ENCODE results near the gene SLC47A1.
"Not testable (repeated sequence)": the region's sequence is repeated elsewhere in the genome, so short reads cannot be mapped to it uniquely, and the experiment has no call there.

SLC47A1 gene, protein sequence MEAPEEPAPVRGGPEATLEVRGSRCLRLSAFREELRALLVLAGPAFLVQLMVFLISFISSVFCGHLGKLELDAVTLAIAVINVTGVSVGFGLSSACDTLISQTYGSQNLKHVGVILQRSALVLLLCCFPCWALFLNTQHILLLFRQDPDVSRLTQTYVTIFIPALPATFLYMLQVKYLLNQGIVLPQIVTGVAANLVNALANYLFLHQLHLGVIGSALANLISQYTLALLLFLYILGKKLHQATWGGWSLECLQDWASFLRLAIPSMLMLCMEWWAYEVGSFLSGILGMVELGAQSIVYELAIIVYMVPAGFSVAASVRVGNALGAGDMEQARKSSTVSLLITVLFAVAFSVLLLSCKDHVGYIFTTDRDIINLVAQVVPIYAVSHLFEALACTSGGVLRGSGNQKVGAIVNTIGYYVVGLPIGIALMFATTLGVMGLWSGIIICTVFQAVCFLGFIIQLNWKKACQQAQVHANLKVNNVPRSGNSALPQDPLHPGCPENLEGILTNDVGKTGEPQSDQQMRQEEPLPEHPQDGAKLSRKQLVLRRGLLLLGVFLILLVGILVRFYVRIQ

DNA sequence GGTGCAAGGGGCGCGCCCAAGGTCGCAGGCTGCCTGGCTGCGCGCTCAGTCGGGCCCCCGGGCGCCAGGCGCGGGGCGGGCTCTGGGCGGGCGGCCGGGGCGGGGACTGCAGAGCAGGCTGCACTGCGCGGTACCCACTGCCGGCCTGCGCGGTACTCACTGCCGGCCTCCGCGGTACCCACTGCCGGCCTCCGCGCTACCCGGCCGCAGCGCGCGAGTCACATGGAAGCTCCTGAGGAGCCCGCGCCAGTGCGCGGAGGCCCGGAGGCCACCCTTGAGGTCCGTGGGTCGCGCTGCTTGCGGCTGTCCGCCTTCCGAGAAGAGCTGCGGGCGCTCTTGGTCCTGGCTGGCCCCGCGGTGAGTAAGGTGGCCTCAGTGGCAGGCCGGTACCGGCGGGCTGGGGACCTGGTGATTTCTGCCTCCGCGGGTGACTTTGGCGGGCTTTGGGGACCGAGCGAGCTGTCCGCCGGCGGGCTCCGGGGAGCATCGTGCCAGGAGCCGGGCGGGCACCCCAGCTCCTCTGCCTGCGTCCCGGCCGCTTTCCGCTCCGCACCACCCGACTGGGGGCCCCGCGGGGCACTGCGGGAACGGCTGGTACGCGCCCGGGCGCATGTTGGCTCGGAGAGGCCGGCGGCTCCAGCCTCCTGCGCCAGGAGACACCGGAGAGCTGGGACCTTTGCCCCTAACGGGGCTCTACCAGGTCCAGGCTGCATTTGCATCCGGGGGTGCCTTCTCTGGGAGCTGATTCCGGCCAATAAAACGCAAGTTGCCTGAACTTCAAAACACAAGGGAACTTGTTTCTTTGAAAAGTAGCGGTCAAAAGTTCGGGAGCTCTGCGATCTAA is at the start of gene SLC47A1:
TSS of gene SLC47A1 (plus strand) at position 137 of the 844 bp plus-strand sequence. CDS start at position 223, 86 bp downstream.
- FAIRE-seq, result no peak
- DNase-seq (ENCODE audit: low spot score), result peak; percentile 45

DNA sequence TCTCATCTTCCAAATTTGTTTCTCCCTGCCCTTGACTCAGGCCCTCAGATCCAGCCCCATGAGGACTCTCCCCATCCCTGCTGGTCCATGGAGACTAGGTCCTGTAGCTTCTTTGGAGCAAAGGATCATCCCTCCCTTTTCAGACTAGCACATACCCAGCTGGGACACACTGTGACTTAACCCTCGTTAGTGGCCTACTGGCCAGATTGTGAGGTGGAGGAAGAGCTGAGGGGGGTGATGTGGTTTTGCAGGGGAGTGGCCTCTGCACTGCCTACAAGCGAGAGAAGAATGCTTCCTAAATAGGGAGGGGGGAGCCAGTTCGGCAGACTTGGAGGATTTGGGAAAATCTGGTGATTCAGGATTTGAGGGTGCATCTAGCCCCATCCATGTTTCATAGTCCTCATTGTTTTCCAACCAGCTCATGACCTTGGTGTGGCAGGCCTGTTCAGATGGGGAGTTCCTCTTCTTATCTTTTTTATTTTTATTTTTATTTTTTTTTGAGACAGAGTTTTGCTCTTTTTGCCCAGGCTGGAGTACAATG is 47.8 kb upstream of the SLC47A1 start:
- FAIRE-seq (no peak), DNase-seq (ENCODE audit: low spot score) (no peak)

DNA sequence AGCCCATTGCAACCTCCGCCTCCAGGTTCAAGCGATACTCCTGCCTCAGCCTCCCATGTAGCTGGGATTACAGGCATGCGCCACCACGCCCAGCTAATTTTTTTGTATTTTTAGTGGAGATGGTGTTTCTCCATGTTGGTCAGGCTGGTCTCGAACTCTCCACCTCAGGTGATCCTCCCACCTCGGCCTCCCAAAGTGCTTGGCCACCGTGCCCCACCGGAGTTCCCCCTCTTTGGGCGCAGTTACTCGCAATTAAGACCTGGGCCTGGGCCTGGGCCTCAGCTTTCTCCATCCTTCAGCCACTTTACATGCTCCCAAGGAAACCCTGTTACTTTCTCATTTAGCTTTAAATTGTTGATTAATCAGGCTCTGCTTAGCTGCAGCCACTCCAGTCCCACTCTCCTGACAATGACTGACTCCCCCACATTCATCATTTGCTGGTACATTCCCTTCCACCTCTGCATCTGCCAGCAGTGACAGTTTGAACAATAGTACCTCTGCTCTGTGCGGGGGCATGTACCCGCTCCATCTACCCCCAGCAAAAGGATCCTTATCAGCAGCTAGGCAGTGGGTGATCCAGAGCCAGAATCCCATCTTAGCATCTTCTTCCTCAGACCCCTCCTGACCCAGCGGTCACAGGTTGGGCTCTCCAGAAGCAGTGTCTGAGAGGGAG is 47.2 kb upstream of the SLC47A1 start:
- DNase-seq (ENCODE audit: low spot score) (no peak), FAIRE-seq (no peak)

DNA sequence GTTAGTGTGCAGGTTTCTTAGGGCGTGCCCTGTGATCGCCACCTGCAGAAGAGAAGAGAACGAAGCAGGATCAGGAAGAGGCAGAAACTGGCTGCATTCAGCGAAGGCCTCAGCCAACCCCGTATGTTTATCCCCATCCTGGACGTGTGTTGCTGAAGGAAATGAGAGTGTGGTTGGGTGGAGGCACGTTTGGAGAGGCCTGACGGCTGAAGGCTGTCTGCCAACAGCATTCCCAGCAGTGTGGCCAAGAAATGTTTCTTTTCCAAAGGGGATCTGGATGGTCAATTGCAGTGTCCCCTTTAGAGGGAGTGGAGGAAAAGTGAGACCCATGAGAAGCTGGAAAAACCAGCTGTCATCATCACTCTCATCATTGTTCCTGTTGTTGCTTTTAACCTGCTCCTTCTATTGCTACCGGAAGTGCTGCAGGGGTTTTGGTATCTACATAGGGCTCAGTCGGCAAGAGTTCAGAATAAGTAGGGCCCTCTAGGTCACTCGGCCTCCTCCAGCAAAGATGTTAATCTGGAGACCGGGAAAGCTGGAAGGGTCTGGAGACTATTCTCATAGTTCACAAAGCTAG is 46.5 kb upstream of the SLC47A1 start:
- FAIRE-seq (no peak), DNase-seq (ENCODE audit: low spot score) (no peak)

DNA sequence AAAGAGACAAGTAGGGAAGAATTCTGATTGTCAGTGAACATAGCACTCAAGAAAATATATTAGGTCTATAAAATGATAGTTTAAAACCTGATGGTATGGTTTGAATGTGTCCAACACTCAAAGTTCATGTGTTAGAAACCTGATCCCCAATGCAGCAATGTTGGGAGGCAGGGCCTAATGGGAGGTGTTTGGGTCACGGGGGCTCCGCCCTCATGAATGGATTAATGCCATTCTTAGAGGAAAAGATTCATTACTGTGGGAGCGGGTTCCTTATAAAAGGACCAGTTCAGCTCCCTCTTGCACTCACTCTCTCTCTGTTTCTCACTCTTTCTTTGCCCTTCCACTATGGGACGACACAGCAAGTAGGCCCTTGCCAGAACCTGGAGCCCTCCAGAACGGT is 41.5 kb upstream of the SLC47A1 start:
- no peak for FAIRE-seq
- DNase-seq (ENCODE audit: low spot score), result no peak

DNA sequence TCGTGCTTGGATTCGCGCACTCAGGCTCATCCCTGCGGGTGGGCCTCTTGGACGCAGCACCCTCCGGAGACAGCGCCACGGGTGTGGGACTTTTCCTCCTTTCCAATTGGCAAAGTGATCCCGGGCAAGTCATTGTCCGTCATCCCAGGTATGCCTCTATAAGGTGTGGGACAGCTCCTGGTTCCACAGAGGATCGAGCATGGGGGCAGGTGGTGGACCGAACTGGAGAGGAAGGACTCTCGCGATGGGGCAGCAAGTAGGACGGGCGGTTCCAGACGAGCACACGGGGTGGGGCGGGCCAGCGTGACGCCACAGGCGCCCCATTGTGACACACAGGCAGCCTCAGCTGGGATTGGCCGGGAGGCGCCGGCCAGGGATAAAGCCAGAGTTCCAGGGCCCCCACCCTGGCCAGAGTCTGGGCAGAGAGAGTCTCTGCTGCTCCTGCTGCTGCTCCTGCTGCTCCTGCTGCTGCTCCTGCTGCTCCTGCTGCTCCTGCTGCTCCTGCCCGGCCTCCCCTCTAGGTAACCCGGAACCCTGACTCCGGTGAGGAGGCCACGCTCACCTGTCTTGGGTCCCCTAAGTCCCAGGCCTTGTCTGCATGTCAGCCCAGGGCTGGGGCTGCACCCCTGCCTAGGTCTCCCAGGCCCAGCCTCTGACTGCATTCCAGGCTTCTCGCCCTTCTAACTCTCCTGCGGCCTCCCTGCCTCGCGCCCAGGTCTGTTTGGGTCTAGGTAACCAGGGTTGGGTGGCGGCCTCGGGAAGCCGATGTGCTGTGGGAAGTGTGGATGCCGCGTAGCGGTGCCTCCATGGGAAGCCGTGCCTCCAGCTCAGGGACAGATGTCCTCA is 38.5 kb upstream of the SLC47A1 start:
- peak; percentile 58 for FAIRE-seq
- DNase-seq (ENCODE audit: low spot score), result no peak

DNA sequence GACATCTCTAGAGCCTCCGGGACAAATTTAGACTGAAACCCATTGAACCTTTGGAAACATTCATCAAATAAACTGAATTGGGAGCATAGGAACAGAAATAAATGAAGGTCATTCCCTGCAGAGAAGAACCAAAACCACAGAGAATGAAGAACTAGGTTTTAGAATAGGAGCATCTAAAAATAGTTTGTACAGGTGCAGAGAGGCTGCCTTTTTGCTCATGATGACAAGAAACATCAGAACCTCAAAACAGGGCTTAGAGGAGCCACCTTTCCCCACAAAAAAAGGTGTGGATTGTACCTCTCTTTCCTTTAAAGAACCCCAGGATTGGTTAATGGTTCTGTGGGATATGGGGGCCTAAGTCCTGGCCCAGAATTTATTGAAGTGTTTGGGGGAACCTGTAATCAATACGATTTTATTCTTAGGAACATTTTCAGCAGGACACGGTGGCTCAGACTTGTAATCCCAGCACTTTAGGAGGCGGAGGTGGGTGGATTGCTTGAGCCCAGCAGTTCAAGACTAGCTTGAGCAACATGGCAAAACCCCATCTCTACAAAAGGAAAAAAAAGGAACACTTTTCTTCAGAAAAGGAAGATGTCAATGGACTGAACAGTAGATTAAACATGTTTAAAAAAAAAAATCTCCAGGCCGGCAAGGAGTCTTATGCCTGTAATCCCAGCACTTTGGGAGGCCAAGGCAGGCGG is 37.7 kb upstream of the SLC47A1 start:
- no peak for FAIRE-seq
- DNase-seq (ENCODE audit: low spot score), result no peak

DNA sequence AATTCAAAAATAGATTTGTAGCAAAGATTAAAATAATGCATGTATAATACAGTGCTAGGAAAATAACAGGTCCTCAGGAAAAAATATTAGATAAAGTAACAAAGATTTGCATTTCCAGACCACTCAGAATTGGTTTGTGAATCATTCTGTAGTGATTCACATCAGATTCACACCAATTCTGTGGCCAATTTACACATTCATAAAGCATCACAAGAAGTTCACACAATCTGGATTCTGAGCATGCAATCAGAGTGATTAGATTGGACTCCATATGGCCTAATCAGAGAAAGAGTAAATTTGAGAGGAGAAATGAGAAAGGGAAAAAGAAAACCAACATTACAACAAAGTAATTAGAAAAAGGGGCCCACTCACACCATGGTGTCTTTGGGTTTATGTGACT is 36.0 kb upstream of the SLC47A1 start:
- FAIRE-seq, result no peak
- no peak for DNase-seq (ENCODE audit: low spot score)

DNA sequence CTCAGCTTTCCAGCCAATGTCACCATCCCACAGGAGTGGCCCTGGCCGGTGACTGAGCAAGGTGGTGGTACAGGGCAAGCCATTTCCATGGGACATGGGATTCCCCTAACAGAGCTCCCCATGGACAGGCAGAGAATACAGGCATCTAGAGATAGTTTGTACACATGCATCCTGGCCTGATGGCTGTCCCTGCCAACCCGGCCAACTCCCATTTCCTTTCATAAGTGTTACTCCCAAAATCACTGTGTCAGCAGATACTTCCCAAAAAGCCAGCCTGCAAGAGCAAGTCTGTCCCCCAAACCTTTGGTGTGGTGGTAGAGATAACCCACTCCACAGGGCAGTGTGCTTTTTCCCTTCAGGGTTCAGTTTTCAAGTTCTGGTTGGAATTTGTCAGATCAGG is 32.4 kb upstream of the SLC47A1 start:
- no peak for FAIRE-seq
- no peak for DNase-seq (ENCODE audit: low spot score)

DNA sequence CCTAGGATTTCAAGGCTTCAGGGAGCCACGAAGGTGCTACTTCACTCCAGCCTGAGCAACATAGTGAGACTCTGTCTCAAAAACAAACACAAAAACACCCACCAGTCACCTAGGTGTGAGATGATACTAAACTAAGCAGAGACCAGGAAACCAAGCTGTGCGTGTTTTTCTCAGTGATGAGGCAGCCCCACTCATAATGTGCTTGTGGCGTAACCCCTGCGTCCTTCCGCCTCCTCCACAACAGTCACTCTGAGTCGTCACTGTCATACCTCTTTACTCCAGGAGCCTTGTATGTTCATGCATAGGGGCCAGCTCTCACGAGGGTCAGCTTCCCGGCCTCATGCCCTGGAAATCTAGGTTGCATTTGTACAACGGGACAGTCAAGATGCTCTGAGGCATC is 31.1 kb upstream of the SLC47A1 start:
- no peak for FAIRE-seq
- DNase-seq (ENCODE audit: low spot score), result no peak

DNA sequence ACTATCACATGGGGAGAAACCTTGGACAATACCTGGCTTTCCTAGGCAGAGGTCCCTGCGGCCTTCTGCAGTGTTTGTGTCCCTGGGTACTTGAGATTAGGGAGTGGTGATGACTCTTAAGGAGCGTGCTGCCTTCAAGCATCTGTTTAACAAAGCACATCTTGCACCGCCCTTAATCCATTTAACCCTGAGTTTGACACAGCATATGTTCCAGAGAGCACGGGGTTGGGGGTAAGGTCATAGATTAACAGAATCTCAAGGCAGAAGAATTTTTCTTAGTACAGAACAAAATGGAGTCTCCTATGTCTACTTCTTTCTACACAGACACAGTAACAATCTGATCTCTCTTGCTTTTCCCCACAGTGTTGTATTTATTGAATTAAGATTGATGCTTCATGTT is 28.1 kb upstream of the SLC47A1 start:
- not testable (repeated sequence) for FAIRE-seq; DNase-seq (ENCODE audit: low spot score)

DNA sequence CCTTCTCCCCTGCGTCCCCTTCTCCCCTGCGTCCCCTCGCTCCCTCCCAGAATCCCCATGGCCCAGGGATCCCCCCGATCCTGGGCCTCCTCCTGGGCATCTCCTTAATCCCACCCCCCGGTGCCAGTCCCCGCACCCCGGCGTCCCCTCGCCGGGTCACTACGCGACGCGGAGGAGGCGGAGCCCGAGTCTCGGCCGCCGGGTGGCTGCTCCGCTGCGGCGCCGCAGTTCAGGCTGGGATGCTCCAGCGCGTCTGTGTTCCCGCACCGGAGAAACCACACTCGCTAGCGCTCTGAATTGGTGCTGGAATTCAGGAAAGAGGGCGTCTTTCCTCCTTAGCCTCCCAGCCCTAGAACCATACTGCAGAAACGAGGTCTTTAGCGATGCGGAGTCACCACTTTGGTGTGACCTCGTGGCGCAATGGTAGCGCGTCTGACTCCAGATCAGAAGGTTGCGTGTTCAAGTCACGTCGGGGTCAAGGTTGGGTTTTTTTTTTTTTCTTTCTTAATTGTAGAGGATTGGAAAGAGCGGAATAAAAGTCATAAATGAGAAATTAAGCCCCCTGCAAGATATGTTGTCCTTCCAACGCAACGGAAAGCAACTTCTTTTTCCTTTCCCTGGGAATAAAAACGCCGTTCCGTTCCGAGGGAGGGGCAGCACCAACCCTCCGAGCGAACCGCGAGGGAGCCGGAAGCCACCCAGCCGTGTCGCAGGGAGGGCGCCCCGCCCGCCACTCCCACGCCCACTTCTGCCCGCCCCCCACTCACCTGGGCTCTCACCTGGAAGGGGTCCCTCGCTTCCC is 25.7 kb upstream of the SLC47A1 start:
- peak; percentile 40 for FAIRE-seq
- DNase-seq (ENCODE audit: low spot score), result peak; percentile 87

DNA sequence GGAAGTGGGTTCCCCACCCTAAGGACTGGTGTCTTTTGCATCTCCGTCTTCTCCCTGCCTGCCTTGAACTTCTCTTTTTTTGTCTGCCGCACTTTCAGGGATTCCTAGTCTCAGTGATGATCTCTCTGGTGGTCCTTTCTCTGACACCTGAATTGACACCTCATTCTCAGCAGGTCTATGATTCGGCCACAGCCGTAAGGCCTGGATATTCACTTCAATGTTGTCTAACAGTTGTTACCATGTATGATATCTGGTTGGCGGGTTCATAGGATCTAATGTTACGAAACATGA is 25.1 kb upstream of the SLC47A1 start:
- no peak for DNase-seq (ENCODE audit: low spot score)
- no peak for FAIRE-seq

DNA sequence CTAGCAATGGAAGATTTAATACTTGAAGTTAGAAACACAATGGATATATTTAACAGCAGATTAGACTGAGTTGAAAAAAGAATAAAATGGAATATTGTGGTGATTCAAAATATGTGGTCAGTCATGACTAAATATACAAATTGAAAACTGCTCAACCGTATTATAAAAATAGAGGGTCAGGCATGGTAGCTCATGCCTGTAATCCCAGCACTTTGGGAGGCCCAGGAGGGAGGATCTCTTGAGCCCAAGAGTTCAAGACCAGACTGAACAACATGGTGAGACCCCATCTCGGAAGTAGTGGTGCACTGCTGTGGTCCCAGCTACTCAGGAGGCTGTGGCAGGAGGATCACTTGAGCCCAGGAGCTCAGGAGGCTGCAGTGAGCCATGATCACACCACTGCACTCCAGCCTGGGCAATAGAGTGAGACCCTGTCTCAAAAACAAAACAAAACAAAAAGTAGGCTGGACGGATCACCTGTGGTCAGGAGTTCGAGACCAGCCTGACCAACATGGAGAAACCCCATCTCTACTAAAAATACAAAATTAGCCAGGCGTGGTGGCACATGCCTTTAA is 24.3 kb upstream of the SLC47A1 start:
- not testable (repeated sequence) for FAIRE-seq; DNase-seq (ENCODE audit: low spot score)

DNA sequence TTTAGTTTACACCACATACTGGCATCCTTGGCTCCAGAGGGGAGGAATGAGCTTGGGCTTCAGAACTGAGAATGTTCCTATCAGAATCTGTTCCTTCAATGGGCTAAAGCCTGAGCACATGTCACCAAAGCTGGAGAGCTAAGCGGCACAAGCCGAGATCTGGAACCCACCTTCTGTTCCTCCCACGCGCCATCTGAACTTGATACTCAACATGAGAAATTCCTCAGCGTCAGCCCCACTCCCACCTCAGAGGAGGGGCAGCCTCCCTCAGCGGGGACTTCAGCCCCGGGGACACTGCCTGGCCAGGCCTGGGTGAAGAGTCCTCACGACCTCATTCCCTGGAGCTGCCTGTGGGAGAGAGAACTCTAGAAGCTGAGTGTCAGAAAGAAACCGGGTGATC is 22.8 kb upstream of the SLC47A1 start:
- DNase-seq (ENCODE audit: low spot score), result no peak
- no peak for FAIRE-seq

DNA sequence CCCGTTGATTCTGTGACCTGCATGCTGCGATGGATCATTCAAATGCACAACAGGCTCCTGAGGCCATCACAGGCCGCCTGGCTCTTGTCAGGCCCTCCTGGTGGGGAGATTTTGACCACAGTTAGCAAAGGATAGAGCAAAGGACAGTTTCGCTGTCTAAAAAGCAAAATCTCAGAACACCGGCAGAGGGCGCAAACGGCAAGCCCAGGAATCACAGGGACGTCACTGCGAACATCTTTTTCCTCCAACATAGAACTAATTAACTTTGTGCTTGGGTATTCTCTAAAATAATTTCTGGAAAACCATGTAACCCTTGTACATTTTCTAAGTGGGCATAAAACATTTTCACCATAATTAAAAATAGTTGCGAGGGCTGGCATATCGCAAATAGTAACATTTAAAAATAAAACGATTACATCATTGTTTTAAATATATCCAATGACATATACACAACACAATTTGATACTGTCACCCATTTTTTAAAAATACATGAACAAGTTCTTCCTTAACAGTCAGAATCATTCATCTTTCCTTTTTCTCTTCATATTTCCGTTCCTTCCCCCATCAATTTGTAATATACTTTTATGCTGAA is 19.7 kb upstream of the SLC47A1 start:
- DNase-seq (ENCODE audit: low spot score), result peak; percentile 72
- no peak for FAIRE-seq

DNA sequence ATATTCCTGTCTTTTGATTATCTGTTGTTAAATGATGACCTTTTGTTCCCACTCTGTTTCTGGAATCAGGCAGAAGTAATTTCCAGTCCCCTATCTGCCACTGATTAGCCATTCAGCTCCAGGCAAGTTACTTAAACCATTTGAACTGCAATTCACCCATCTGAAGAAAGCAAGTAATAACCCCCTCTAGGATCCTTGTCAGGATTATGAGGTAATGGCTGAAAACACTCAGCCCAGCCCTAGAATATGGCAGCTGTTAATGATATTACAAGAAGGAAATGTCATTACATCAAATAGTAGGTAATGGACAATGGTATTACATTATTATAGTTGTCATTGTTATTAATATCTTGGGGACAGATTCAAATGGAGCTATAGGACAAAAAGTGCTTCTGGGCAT is 16.0 kb upstream of the SLC47A1 start:
- DNase-seq (ENCODE audit: low spot score), result no peak
- FAIRE-seq, result no peak
